K562 (cell line): ENCODE data around the gene RFWD3. TPM values are rescaled to one million over a fixed set of nuclear protein-coding genes. Genes with fewer than 3 reads are reported as not detected.

Experiments
- AFF4 ChIP-seq: sonication (generic); formaldehyde crosslinking; IDR thresholded peaks from 2 replicates; pipeline ENCODE4 v1.8.0; 2023; ENCODE audit warnings: mild to moderate bottlenecking, missing genetic modification reagents
- ARID1B ChIP-seq: fragments of 450-650 bp; IDR thresholded peaks from 2 replicates; pipeline ENCODE4 v1.6.1; 2016; ENCODE audit warnings: antibody characterized with exemption, mild to moderate bottlenecking, inconsistent platforms
- CGGBP1 ChIP-seq: fragments of 250-450 bp; sonication (Bioruptor Pico); IDR thresholded peaks from 2 replicates; pipeline ENCODE4 v1.9.0; 2021; ENCODE audit warnings: mild to moderate bottlenecking
- CLOCK ChIP-seq: fragments of 250-450 bp; sonication (Bioruptor Pico); IDR thresholded peaks from 2 replicates; pipeline ENCODE4 v1.4.0; 2020; ENCODE audit warnings: mild to moderate bottlenecking, moderate library complexity, borderline replicate concordance
- DNMT1 ChIP-seq: fragments of 450-650 bp; IDR thresholded peaks from 2 replicates; pipeline ENCODE4 v1.6.1; 2016; ENCODE audit warnings: antibody characterized with exemption, mild to moderate bottlenecking
- DPF2 ChIP-seq: fragments of 450-650 bp; IDR thresholded peaks from 2 replicates; pipeline ENCODE4 v1.6.1; 2016
- ELF1 ChIP-seq: fragments of 200-800 bp; sonication (Bioruptor generic); IDR thresholded peaks from 2 replicates; pipeline ENCODE4 v1.6.1; 2016; ENCODE audit warnings: missing genetic modification characterization, missing compliant biosample characterization
- HDAC2 ChIP-seq: fragments of 450-650 bp; IDR thresholded peaks from 2 replicates; pipeline ENCODE4 v1.6.1; 2016; ENCODE audit warnings: mild to moderate bottlenecking
- ID3 ChIP-seq, 2 experiments: fragments of 250-450 bp in 1 of 2; fragments of 450-650 bp in 1 of 2; sonication (Bioruptor Pico) in 1 of 2; IDR thresholded peaks; 2 replicates each; pipeline versions ENCODE4 v1.6.1 to v1.8.0; 2016 to 2021; ENCODE audit warnings: mild to moderate bottlenecking in 2 of 2, moderate library complexity in 2 of 2, missing compliant biosample characterization in 1 of 2, missing genetic modification characterization in 1 of 2
- MCM7 ChIP-seq, 2 experiments: fragments of 450-650 bp; IDR thresholded peaks; 2 replicates each; pipeline ENCODE4 v1.6.1; 2016 to 2018
- NCOR1 ChIP-seq: fragments of 450-650 bp; IDR thresholded peaks from 2 replicates; pipeline ENCODE4 v1.6.1; 2016; ENCODE audit warnings: mild to moderate bottlenecking, moderate library complexity
- NFYB ChIP-seq: IDR thresholded peaks from 2 replicates; pipeline ENCODE4 v1.6.1; 2011; ENCODE audit warnings: mild to moderate bottlenecking, moderate library complexity; ENCODE audit not compliant: insufficient read length; ENCODE audit errors: extremely low read depth
- PKNOX1 ChIP-seq: fragments of 450-650 bp; IDR thresholded peaks from 2 replicates; pipeline ENCODE4 v1.6.1; 2016
- POLR2H ChIP-seq: IDR thresholded peaks from 2 replicates; pipeline ENCODE4 v1.6.1; 2016; ENCODE audit warnings: missing genetic modification characterization, low read depth, mild to moderate bottlenecking, control low read depth, missing compliant biosample characterization, moderate library complexity
- SP1 ChIP-seq: sonication (generic); formaldehyde crosslinking; IDR thresholded peaks from 2 replicates; pipeline ENCODE4 v1.8.1; 2022; ENCODE audit warnings: mild to moderate bottlenecking, missing genetic modification reagents
- TBL1XR1 ChIP-seq, 2 experiments: IDR thresholded peaks; 2 replicates each; pipeline ENCODE4 v1.6.1; 2012; ENCODE audit warnings: improper control_type of control experiment in 2 of 2, low read length in 2 of 2, mild to moderate bottlenecking in 1 of 2
- TCFL5 ChIP-seq: fragments of 250-450 bp; sonication (Bioruptor Pico); conservative IDR thresholded peaks from 2 replicates; pipeline ENCODE4 v1.6.1; 2021; ENCODE audit warnings: mild to moderate bottlenecking, moderate library complexity, matching md5 sums
- TEAD1 ChIP-seq, 2 experiments: fragments of 450-650 bp in 1 of 2; sonication (generic) in 1 of 2; formaldehyde crosslinking; IDR thresholded peaks; 2 replicates each; pipeline versions ENCODE4 v1.4.0 to v1.8.0; 2020 to 2022; ENCODE audit warnings: mild to moderate bottlenecking in 2 of 2, missing genetic modification reagents in 1 of 2
- ZBED1 ChIP-seq: IDR thresholded peaks from 2 replicates; pipeline ENCODE4 v1.6.1; 2014
- ZNF12 ChIP-seq: sonication (generic); formaldehyde crosslinking; IDR thresholded peaks from 2 replicates; pipeline ENCODE4 v1.4.0; 2020; ENCODE audit warnings: mild to moderate bottlenecking, missing genetic modification reagents
- ZNF197 ChIP-seq: fragments of 200-800 bp; sonication (Bioruptor generic); IDR thresholded peaks from 2 replicates; pipeline ENCODE4 v1.6.1; 2016; ENCODE audit warnings: low read depth, missing genetic modification characterization, missing compliant biosample characterization
- ZNF444 ChIP-seq: fragments of 250-450 bp; sonication (Bioruptor Pico); IDR thresholded peaks from 2 replicates; pipeline ENCODE4 v1.4.0; 2020; ENCODE audit warnings: mild to moderate bottlenecking, moderate library complexity
- polyA plus RNA-seq, 8 experiments: library from polyadenylated mRNA; depleted of rRNA in 4 of 8; stranded (reverse) in 5 of 8; unstranded in 3 of 8; fragments of >200 nt; fragmentation: Nextera tagmentation in 2 of 8; fragmentation: Illumina TruSeq in 1 of 8; extraction: Ambion mirVana in 2 of 8; extraction: Trizol in 1 of 8; gene quantifications; 2 replicates each; pipeline versions ENCODE4 v1.2.1 to v1.2.3, GENCODE V29; 2011 to 2014; ENCODE audit warnings: inconsistent platforms in 1 of 8, missing spikeins in 1 of 8
- total RNA-seq, 7 experiments: library from RNA; depleted of rRNA in 6 of 7; stranded (reverse); fragments of >200 nt in 6 of 7; fragmentation: Illumina TruSeq in 2 of 7; extraction: Trizol in 2 of 7; gene quantifications; 2 replicates each; pipeline versions ENCODE4 v1.2.1 to v1.2.3, GENCODE V29; 2011 to 2021; ENCODE audit warnings: low replicate concordance in 1 of 7

RFWD3 gene
- total and polyA plus RNA-seq, 9 of the 15 experiments (the other 6 are each of a cell fraction or from before 2014, with no cell fraction given): 20.8 to 121 (median 79.0) TPM

- no peak for TF ChIP-seq PKNOX1
- TF ChIP-seq HDAC2: peak; percentile 89
- no peak for TF ChIP-seq ID3 (CRISPR knock-in tag; IDR thresholded peaks at IDR 0.05)
- no peak for TF ChIP-seq ID3 (tag; IDR thresholded peaks at IDR 0.05)
- no peak for TF ChIP-seq ZNF12
- TF ChIP-seq CGGBP1: no peak
- TF ChIP-seq CLOCK (CRISPR knock-in tag): no peak
- TF ChIP-seq ARID1B: peak; percentile 79
- no peak for TF ChIP-seq DNMT1
- no peak for TF ChIP-seq ZNF444 (CRISPR knock-in tag)
- peak; percentile 25; the same call in 1 of the 2 replicates for TF ChIP-seq NCOR1
- TF ChIP-seq AFF4 (CRISPR knock-in tag): no peak
- no peak; a peak in 1 of 4 replicates for TF ChIP-seq TBL1XR1 (IDR thresholded peaks at IDR 0.05; ENCODE audit: low read length in 2 of 2)
- TF ChIP-seq MCM7 (IDR thresholded peaks at IDR 0.05): no peak
- no peak for TF ChIP-seq ZNF197 (CRISPR knock-in tag)
- TF ChIP-seq SP1 (CRISPR knock-in tag): no peak
- no peak for TF ChIP-seq ZBED1
- no peak for TF ChIP-seq POLR2H (tag)
- peak in 1 of 2 experiments; percentile 77; a peak in 1 of 4 replicates for TF ChIP-seq TEAD1 (CRISPR knock-in tag; IDR thresholded peaks at IDR 0.05)
- 0 out of 2 replicates have a peak, but pooled peaks have one; percentile 41 for TF ChIP-seq ELF1
- no peak for TF ChIP-seq TCFL5 (CRISPR knock-in tag)
- peak; percentile 55; the same call in 1 of the 2 replicates for TF ChIP-seq DPF2
- no peak for TF ChIP-seq NFYB
Observed at GRCh38 chr16:74608944-74609343, 57.7 kb downstream of the RFWD3 start (continued).
